GM18519 (cell line): ENCODE results near the gene PHF23.

Experiments used
- ATAC-seq: cut with Tn5 transposase; IDR thresholded peaks from one replicate; pipeline ENCODE4 v1.9.1; 2021; ENCODE audit warnings: mild to moderate bottlenecking, moderate library complexity; ENCODE audit not compliant: unreplicated experiment, low FRiP score

The PHF23 gene

GRCh38 chr17:7239091-7240027, at the start of gene PHF23:
TSS of gene PHF23 (minus strand) at chr17:7239457. CDS start at chr17:7239279, 178 bp downstream.
- no peak for ATAC-seq

GRCh38 chr17:7285679-7286078, 46.4 kb upstream of the PHF23 start:
- ATAC-seq = no peak

- ATAC-seq = no peak
Observed at GRCh38 chr17:7284911-7285310, 45.7 kb upstream of the PHF23 start.

DNA sequence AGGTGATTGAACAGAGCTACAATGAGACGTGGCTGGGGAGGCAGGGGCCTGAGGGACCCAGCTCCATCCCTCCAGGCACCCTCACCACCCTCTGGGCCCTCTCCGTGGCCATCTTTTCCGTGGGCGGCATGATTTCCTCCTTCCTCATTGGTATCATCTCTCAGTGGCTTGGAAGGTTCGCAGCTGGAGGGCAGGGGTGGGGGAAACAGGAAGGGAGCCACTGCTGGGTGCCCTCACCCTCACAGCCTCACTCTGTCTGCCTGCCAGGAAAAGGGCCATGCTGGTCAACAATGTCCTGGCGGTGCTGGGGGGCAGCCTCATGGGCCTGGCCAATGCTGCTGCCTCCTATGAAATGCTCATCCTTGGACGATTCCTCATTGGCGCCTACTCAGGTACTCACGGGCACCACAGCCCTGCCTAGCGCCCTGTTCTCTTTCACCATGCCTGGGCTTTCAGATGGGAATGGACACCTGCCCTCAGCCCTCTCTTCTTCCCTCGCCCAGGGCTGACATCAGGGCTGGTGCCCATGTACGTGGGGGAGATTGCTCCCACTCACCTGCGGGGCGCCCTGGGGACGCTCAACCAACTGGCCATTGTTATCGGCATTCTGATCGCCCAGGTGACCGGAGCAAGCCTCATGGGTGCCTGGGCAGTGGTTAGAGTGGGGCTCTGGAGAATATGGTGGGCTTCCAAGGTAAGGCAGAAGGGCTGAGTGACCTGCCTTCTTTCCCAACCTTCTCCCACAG, 44.4 kb upstream of the PHF23 start:
- no peak for ATAC-seq

- no peak for ATAC-seq
Observed at GRCh38 chr17:7282752-7283321, 43.6 kb upstream of the PHF23 start.

GRCh38 chr17:7281953-7282751, 42.9 kb upstream of the PHF23 start:
- ATAC-seq = no peak

- no peak for ATAC-seq
Observed at GRCh38 chr17:7281074-7281952, 42.1 kb upstream of the PHF23 start, which contains the start of gene SLC2A4. TSS of gene SLC2A4 (plus strand) at chr17:7281718. CDS start at chr17:7281935, 217 bp downstream.

- ATAC-seq = no peak
Observed at GRCh38 chr17:7280519-7281073, 41.3 kb upstream of the PHF23 start.

DNA sequence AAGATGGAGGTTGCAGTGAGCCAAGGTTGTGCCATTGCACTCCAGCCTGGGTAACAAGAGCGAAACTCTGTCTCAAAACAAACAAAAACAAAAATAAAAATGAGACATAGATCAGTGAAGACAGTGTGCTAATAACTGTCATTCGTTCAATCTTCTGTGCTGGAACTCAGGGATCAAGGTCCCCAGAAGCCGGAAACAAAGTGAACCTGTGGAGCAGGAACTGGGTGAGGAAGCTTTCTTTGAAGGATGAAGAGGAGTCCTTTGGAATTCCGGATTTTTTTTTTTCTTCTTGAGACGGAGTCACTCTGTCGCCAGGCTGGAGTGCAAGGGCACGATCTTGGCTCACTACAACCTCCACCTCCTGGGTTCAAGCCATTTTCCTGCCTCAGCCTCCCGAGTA, 40.2 kb upstream of the PHF23 start:
- no peak for ATAC-seq

GRCh38 chr17:7266784-7267183, 27.5 kb upstream of the PHF23 start:
- no peak for ATAC-seq

GRCh38 chr17:7263801-7264078, 24.5 kb upstream of the PHF23 start:
- ATAC-seq = no peak

- ATAC-seq = no peak
Observed at GRCh38 chr17:7262935-7263800, 23.9 kb upstream of the PHF23 start.

DNA sequence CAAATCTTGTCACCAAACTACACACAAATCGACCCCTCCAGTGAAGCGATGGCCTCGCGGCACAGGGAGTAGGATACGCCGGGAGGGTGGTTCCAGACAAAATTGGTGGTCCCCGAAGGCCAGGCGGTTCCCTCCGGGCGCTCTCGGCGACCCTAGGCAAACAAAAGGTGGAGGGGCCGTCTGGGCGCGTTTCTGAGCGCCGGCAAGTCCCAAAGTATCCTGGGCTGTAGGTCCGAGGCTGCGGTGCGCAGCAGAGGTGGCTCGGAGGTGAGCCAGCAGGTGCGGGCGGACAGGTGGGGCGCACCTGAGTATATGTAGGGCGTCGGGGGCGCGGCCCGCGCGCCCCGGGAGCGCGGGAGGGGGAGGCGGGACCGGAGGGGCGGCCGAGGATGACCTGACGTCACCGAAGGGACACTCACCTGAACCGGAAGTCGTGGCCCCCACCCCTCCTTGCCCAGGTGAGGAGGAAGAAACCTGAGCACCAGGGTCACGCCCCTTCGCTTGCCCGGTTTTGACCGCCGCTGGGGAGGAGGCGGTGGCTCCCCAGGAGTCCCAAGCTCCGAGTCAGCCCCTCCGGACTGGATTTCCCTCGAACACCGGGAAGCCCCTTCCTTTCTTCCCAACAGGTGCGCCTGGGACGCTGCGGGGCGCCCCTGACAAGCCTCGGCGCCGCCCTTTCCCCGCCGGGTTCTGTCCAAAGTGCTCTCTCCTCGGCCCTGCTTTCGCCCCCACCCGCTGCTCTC, 23.1 kb upstream of the PHF23 start, which contains the start of gene CLDN7:
Gene CLDN7 (minus strand): TSS at position 287 of the 743 bp plus-strand sequence. CDS start 435 bp downstream, outside the sequence.
- no peak for ATAC-seq

DNA sequence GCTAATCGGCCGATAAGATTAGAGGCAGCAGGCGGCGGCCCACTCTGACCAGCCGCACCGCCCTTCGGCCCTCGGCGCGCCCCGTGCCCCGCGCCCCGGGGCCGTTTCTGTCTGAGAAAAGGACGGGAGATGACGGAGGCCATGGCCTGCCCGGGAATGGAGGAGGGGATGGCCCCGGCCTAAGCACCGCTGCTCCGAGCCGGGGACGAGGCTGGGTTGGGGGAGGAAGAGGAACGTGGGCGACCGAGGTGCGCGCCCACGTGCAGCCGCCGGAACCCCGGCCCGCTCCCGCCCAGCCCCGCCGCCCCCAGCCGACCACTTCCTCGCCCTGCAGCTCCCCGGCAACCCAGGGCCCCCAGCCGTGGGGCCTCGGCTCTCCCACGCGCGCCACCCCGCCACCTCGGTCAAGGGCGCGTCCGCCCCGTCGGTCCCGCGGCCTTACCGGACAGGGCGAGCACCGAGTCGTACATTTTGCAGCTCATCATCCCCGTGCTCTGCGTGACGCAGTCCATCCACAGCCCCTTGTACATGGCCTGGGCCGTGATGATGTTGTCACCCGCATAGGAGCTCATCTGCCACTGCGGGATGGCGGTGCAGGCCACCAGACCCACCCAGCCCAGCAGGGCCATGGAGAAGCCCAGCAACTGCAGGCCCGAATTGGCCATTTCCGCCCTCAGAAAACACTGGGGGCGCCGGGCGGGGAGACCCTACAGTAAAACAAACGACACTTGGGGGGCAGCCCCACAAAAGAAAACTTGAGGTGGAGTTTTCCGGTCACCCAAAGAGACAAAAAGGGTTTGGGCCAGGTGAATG, 22.3 kb upstream of the PHF23 start:
- no peak for ATAC-seq

DNA sequence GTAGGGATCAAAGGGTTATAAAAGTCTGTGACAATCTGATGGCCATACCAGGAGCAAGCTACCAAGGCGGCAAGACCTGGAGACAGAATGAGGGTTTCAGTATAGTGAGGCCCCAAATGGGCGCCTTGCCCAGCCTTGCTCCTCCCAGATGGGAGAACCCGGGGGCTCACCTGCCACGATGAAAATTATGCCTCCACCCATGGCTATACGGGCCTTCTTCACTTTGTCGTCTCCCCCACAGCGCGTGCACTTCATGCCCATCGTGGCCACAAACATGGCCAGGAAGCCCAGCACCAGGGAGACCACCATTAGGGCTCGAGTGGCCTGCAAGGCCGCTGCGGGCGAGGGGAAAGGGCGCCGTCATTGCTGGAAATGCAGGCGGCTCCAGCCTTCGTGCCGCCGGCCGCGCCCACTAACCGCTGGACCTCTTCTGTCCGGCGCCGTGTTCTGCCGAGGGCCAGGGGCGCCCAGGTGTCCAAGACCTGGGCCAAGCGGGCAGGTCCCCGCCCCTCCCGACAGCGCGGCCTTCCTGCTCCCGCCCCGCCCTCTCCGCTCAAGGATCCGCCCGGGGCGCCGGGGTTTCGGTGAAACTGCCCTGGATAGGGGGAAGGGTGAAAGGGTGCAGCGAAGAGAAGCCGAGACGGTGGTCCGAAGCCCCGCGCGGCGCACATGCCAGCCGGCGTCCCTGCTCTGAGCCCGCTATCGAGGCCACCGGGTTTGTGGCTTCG, 21.6 kb upstream of the PHF23 start:
- no peak for ATAC-seq

DNA sequence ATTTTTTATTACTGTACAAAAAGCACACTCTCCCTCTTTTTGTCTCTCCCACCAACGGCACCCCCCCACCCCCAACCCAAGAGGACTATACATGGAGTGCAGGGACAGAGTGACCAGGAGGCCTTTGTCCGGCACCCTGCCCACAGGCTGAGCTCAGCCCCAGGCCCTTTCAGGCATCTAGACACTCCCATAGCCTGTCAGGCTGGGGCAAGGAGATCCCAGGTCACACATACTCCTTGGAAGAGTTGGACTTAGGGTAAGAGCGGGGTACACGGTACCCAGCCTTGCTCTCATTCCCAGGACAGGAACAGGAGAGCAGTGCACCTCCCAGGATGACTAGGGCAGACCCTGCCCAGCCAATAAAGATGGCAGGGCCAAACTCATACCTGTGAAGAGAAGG, 20.9 kb upstream of the PHF23 start:
- no peak for ATAC-seq
